ENCODE results near the gene ACOT7. TPM values are rescaled to one million over a fixed set of nuclear protein-coding genes. Genes with fewer than 3 reads are reported as not detected.

Gene ACOT7
- total and polyA plus RNA-seq, 3 donors from 2014 or later: 50.3 to 72.8 (median 52.5) TPM

DNA sequence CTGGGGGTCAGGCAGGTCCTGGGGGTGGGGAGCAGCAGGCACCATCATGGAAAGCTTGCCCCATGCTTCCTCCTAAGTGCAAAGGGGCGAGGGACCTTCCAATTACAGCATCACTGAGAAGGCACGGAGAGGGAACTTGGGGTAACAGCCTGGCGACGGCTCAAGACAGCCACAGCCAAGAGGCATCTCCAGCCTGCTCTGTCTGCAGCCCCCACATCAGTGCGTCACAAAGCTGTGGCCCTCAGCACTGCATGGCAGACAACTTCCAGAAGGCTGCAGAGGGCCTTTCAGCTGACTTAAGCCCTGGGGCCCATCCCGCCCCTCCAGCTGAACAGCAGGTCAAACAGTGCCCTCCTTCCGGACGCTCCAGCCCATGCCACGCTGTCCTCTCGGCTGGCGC is 119.5 kb downstream of the ACOT7 start:
- Histone ChIP-seq H3K36me3 (ENCODE audit: low read depth, missing control alignments) (no peaks in the 10 kb centered on the region), H3K4me1 (peaks cover 15% of the 10 kb centered on the region), H3K27me3 (no peaks in the 10 kb centered on the region), H3K9me3 (no peaks in the 10 kb centered on the region), H3K27ac (no peak overlapping the region), H3K4me3 (no peak overlapping the region)
- DNase-seq: no peak
- WGBS, 2 donors: 96 to 100% methylated on average over 5 to 11 of the region's 11 CpGs
- TF ChIP-seq CTCF (IDR thresholded peaks at IDR 0.05): no peak
- TF ChIP-seq POLR2A (IDR thresholded peaks at IDR 0.05): no peak
- intact Hi-C loops (cut with DNase I; ENCODE audit: low total_unique reads): no loop called here

GRCh38 chr1:6273380-6273891 is 120.1 kb downstream of the ACOT7 start:
- intact Hi-C loops (cut with DNase I; ENCODE audit: low total_unique reads): no loop called here
- no peaks in the 10 kb centered on the region for H3K27me3 ChIP-seq
- H3K4me3 ChIP-seq: no peak overlapping the region
- 95 to 96% methylated on average over 16 to 19 of the region's 19 CpGs for WGBS, 2 donors
- TF ChIP-seq CTCF (IDR thresholded peaks at IDR 0.05) (no peak), POLR2A (IDR thresholded peaks at IDR 0.05) (no peak)
- no peaks in the 10 kb centered on the region for H3K36me3 ChIP-seq (ENCODE audit: low read depth, missing control alignments)
- no peak overlapping the region for H3K27ac ChIP-seq
- H3K4me1 ChIP-seq: peaks cover 15% of the 10 kb centered on the region
- H3K9me3 ChIP-seq: no peaks in the 10 kb centered on the region
- DNase-seq: no peak

DNA sequence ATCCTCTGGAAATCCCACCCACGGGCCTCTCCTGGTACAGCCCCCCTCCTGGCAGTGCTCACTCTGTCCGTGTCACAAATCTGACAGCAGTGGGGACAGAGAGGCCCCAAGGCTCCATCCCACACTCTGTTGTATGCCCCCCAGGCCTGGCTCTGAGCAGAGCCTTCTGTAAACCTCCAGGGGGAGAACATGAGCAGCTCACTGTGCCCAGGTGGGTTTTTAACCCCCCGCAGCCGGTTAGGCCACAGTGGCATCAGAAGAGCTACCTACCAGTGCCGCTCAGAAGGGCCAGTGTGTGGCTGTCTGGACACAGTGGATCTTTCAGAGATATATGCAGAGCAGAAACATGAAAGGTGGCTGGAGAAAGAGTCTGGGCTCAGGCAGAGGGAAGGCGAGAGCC is 120.7 kb downstream of the ACOT7 start:
- no peak for DNase-seq
- no peaks in the 10 kb centered on the region for H3K9me3 ChIP-seq
- intact Hi-C loops (cut with DNase I; ENCODE audit: low total_unique reads): no loop called here
- no peaks in the 10 kb centered on the region for H3K27me3 ChIP-seq
- no peak overlapping the region for H3K4me3 ChIP-seq
- WGBS, 2 donors: 81 to 89% methylated on average over 6 of the region's 6 CpGs
- TF ChIP-seq POLR2A (IDR thresholded peaks at IDR 0.05) (no peak), CTCF (IDR thresholded peaks at IDR 0.05) (no peak)
- no peak overlapping the region for H3K27ac ChIP-seq
- H3K4me1 ChIP-seq: peaks cover 15% of the 10 kb centered on the region
- H3K36me3 ChIP-seq (ENCODE audit: low read depth, missing control alignments): no peaks in the 10 kb centered on the region

GRCh38 chr1:6272452-6272851 is 121.1 kb downstream of the ACOT7 start:
- Histone ChIP-seq H3K27me3 (no peaks in the 10 kb centered on the region), H3K36me3 (ENCODE audit: low read depth, missing control alignments) (no peaks in the 10 kb centered on the region), H3K4me1 (peaks cover 15% of the 10 kb centered on the region), H3K4me3 (no peak overlapping the region), H3K9me3 (no peaks in the 10 kb centered on the region), H3K27ac (no peak overlapping the region)
- intact Hi-C loops (cut with DNase I; ENCODE audit: low total_unique reads): no loop called here
- no peak for TF ChIP-seq CTCF (IDR thresholded peaks at IDR 0.05)
- TF ChIP-seq POLR2A (IDR thresholded peaks at IDR 0.05): no peak
- 72 to 88% methylated on average over 8 to 9 of the region's 9 CpGs for WGBS, 2 donors
- no peak for DNase-seq

- Histone ChIP-seq H3K4me3 (no peak overlapping the region), H3K9me3 (no peaks in the 10 kb centered on the region), H3K36me3 (ENCODE audit: low read depth, missing control alignments) (no peaks in the 10 kb centered on the region), H3K27me3 (no peaks in the 10 kb centered on the region), H3K4me1 (peaks cover 9% of the 10 kb centered on the region), H3K27ac (no peak overlapping the region)
- 89 to 100% methylated on average over 1 to 12 of the region's 12 CpGs for WGBS, 2 donors
- no peak for DNase-seq
- intact Hi-C loops (cut with DNase I; ENCODE audit: low total_unique reads): no loop called here
- TF ChIP-seq POLR2A (IDR thresholded peaks at IDR 0.05) (no peak), CTCF (IDR thresholded peaks at IDR 0.05) (no peak)
Measured at GRCh38 chr1:6271554-6271953, 122.0 kb downstream of the ACOT7 start.

All from testis (tissue), 3 donors.